HG03565 (cell line): ENCODE results near the gene NTN1.
A peak's percentile ranks its signal among the peaks of the same experiment; 100 is the strongest.

Experiments used
- ATAC-seq: cut with Tn5 transposase; IDR thresholded peaks from one replicate; pipeline ENCODE4 v1.9.1; 2021; ENCODE audit warnings: mild to moderate bottlenecking, moderate library complexity; ENCODE audit not compliant: unreplicated experiment

The NTN1 gene

DNA sequence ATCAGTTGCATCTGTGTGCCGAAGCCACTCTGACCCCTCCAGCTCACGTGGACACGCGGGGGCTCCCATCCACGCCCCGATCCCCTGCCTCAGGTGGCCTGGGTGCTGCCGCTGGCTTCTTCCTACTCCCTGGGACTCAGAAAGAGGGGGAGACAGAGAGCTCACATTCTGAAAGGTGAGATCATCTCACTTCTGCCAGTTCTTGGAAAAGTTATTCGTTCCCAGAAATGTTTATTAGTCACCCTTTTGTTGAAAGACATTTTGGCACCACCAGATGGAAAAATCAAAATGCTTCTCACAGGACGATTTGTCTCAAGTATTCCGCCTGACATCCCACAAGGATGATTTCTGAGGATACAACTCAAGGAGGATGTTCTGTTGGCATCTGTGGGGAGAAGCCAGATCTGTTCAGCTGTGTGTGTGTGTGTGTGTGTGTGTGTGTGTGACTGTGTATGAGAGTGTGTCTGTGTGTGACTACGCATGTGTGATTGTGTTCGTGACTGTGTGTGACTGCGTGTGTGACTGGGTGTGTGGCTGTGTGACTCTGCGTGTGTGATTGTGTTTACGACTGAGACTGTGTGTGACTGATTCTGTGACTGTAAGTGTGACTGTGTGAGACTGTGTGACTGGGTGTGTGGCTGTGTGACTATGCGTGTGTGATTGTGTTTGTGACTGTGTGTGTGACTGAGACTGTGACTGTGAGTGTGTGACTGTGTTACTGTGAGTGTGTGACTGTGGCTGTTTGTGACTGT, 207.3 kb downstream of the NTN1 start:
- no peak for ATAC-seq

DNA sequence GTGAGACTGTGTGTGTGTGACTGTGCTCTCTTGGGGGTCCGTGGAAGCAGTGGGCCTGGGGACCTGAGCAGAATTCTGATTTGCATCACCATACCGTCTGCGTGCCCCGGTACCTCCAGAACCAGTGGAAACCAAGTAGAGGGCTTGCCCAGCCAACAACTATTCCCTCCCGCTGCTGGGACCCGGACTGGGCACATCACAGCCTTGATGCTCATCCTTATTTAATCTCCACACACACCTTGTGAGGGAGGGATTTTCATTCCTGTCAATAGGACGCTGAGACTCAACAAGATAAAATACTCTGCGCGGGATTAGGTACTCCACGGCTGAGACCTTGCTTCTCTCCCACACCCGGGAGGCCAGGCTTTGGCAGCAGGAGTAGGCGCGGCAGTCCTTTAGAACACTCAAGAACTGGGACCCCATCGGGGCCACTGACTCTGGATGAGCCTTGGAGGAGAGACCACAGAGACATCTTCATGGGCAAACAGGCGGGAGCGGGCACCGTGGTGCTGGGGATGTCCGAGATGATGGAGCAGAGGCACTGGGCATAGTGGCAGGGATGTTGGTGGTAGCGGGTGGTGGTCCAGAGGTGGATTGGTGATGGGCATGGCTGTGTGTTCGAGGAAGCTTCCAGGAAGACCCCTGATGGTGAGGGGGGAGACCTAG, 208.0 kb downstream of the NTN1 start:
- ATAC-seq, result no peak

GRCh38 chr17:9229826-9230201, 208.5 kb downstream of the NTN1 start:
- no peak for ATAC-seq

DNA sequence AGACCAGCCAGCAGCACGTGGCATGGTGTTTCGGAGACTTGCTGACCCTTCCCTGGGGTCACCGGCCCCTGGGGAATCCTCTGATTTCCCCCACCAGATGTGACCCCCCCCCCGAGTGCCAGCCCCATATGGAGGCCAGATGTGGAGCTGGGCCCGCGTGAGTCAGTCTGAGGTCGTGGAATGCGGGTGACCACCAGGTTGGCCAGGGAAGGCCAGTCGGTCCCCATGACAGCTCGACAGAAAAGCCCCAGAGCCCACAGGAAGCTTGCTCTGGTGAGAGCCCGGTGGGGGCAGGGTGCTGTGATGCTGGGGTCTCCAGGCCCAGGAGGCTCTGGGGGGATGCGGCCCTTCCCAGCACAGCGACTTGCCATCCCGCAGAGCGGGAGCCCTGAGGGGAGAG, 209.0 kb downstream of the NTN1 start:
- ATAC-seq, result no peak

GRCh38 chr17:9230861-9231260, 209.6 kb downstream of the NTN1 start:
- no peak for ATAC-seq

DNA sequence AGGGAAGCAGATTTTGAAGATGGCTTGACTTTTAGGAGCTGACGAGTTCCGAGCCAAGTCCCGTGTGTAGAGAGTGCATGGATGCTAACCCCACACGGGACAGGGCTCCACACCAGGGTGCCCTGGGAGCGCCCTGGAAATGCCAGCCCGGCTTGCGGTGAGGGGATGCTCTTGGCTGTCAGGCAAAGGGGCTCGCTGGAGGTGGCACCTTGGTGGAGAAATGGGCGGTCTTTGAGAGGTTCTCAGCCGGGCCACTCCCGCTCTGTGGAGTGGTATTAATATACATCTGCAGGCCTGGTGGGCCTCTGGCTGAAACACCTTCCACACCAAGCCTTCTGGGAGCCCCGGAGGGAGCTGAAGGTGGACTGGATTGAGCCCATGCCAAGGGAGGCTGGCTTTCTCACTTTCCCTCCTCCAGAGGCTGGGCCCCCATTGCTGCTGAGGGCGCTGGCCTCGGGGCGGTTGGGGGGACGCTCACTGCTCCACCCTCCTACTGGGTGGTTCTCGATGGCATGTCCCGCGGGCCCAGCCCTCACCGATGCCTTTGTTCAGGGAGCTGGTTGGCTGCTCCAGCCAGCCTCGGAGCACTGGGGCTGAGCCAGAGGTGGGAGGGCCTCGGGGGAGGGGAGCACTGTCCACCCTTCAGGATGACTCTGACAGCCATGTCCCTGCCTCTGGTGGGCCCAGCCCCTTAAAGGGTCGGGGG, 210.3 kb downstream of the NTN1 start:
- no peak for ATAC-seq

- no peak for ATAC-seq
Measured at GRCh38 chr17:9232155-9232475, 210.8 kb downstream of the NTN1 start.

DNA sequence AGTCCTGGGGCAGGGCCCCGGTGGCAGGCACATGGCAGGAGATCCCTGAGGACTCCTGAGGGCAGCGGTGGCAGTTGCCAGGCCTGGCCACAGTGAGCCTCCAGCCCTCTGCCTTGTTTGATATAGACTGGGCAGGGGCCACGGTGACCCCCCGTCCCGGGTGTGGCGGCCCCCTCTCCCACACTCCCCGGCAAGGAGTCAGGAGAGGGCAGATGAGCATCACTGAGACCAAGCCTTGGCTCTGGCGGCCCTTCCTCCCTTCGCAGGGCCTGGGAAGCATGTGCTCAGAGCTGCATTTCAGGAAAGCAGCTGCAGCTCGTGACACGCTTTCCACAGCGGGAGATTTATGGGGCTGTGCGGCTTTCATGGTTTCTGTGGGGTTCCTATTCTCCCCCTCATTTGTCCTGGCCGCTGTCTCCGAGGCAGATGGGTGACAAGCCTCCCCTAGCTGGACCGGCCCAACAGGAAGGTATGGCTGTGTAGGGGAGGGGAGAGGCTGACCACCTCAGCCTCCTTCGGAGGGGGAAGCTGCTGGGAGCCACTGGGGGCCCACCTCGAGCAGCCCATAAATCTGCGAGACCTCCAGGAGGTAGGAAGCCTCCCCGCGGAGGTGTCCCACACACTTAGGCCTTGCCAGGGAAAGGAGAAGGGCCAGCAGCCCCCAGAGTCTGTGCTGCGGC, 211.4 kb downstream of the NTN1 start:
- no peak for ATAC-seq

DNA sequence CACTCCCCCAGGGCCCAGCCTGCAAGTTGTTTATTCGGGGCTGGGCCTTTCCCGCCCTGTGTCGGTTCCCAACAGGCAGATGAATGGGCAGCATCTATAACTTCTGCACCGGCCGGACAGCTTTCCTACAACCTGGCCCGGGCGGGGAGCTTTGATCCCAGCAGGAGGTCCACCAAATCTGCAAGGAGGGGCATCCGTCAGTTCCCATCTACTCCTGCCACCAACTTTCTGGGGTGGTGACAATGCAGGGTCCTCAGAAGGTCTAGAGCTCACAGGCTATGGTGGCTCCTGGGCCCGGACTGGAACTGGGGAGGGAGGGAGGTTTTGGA, 211.9 kb downstream of the NTN1 start:
- no peak for ATAC-seq

GRCh38 chr17:9233761-9234160, 212.5 kb downstream of the NTN1 start:
- ATAC-seq, result no peak

DNA sequence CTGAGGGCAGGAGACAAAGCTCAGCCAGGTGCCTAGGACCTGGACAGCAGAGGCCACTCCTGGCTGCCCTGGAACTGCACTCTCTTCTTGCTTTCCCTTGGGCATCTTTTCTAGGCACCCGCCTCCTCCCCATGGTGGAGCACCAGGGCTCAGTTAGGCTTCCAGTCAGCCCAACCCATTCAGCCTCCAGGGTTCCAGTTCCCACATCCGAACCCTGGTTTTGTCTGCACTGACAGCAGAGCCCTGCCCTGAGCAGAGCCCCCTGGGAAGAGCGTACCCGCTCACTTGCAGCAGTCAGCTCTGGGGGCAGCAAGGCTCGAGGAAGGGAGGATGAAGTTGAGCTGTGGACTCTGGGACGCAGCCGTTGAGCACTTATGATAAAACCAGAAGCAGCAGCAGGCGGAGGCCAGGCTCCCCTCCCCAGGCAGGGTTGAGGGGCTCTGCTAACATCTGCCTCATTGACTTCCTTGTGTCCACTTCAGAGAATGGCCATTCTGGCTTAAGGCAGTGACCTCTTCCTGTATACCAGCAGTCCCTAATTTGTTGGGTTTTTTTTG, 213.2 kb downstream of the NTN1 start:
- ATAC-seq, result no peak

GRCh38 chr17:9235346-9235745, 214.0 kb downstream of the NTN1 start:
- no peak for ATAC-seq

GRCh38 chr17:9236286-9237052, 215.2 kb downstream of the NTN1 start:
- ATAC-seq, result no peak

DNA sequence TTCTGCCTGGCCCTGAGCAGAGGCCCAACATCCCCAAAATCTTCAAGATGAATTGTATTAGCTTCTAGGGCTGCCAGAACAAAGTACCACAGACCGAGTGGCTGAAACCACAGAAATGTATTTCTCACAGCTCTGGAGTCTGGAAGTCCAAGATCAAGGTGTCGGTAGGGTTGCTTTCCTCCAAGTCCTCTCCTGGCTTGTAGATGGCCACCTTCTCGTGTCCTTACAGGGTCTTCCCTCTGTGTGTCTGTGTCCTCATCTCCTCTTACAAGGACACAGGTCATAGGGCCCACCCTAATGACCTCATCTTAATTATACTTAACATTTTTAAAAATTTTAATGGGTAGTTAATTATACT, 215.7 kb downstream of the NTN1 start:
- ATAC-seq, result no peak

DNA sequence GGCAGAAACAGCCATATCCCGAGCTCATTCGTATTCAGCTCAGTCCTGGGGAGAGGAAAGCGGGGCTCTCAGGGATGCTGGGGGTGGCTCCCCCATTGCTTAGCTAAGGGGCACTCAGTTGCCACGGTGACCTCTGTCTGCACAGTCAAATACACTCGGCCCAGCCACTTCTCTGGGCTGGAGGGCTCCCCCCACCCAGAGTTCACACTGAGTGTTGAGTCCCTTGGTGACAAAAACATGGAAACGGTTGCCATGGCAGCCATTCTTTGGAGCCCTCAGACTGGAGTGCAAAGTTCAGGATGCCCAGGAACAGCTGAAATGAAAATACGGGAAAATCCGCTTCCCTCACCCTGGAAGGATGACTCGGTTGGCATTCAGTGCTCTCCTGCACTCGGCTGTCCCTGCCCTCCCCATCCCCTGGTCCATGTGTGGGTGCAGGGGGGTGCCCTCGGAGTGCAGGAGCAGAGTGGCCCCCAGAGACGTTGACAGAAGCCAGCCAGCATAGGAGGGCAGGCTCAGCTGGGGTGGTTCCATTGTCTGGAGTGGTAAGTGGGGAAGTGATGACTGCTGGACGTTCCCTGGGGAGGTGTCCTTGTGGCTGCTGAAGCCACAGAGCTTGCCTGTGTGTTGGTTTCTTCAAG, 216.5 kb downstream of the NTN1 start:
- ATAC-seq, result no peak

DNA sequence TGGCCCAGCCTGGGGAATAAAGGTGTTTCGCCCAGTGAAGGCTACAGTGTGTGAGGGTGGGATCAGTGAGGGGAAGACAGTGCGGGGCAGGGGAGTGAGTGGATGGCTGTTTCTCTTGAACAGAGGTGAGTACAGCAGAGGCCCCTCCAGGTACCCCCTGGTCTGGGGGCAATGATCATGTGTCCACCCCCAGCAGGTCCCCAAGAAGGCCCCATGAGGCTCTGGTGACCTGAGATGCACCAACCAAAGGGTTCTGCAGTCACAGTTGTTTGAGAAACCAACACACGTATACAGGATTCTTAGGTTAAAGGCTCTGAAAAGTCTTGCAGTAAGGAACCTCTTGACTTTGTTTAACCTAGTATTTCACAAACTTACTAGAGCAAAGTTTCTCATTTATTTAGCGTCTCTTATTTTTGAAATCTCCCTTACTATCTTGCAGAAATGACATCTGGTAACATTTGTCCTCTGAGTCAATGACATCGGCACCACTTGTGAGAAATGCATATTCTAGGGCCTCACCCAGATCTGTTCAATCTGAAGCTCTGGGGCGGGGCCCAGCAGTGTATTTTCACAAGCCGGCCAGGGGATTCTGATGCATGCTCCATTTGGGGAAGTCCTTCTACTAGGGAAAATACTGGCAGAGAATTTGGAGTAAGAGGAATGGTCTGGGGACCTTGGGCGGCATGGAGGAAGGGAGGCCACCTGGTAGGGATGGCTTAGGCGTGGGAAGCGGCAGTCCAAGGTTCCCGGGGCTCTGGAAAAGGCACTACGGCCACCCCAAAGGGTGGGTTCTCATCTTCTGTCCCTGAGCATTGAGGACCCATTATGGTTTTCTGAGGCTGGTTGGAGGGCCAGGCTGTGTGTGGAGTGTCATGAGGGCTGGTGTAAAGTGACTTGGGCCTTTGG, 217.3 kb downstream of the NTN1 start:
- no peak for ATAC-seq

- no peak for ATAC-seq
Measured at GRCh38 chr17:9239246-9239792, 218.0 kb downstream of the NTN1 start.

GRCh38 chr17:9239793-9240658, 218.7 kb downstream of the NTN1 start:
- ATAC-seq, result peak; percentile 53
